Adrenal gland (tissue), 5 donors: ENCODE results near the gene PAOX.

Experiments used
- POLR2A ChIP-seq, 2 donors: fragments of 450-650 bp; IDR thresholded peaks; one replicate each; pipeline ENCODE4 v1.6.1; 2017; ENCODE audit warnings: antibody characterized with exemption in 2 of 2, mild to moderate bottlenecking in 2 of 2, moderate library complexity in 1 of 2
- TF ChIP-seq, protein P1 (sequence below), 6 experiments: fragments of 450-650 bp in 4 of 6; fragments of 200-600 bp in 2 of 6; sonication (generic) in 1 of 6; IDR thresholded peaks; 1 replicate in 5 of 6; 2 replicates in 1 of 6; pipeline versions ENCODE4 v1.5.1 to v1.8.0; 2016 to 2021; ENCODE audit warnings: antibody characterized with exemption in 6 of 6, mild to moderate bottlenecking in 2 of 6, moderate library complexity in 1 of 6
- donor health status: DM: no; HTN: no; CAD: no.

GRCh38 chr10:133440633-133441285, 61.7 kb downstream of the PAOX start:
- TF ChIP-seq, protein P1, sequence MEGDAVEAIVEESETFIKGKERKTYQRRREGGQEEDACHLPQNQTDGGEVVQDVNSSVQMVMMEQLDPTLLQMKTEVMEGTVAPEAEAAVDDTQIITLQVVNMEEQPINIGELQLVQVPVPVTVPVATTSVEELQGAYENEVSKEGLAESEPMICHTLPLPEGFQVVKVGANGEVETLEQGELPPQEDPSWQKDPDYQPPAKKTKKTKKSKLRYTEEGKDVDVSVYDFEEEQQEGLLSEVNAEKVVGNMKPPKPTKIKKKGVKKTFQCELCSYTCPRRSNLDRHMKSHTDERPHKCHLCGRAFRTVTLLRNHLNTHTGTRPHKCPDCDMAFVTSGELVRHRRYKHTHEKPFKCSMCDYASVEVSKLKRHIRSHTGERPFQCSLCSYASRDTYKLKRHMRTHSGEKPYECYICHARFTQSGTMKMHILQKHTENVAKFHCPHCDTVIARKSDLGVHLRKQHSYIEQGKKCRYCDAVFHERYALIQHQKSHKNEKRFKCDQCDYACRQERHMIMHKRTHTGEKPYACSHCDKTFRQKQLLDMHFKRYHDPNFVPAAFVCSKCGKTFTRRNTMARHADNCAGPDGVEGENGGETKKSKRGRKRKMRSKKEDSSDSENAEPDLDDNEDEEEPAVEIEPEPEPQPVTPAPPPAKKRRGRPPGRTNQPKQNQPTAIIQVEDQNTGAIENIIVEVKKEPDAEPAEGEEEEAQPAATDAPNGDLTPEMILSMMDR (IDR thresholded peaks at IDR 0.05), result no peak
- no peak for TF ChIP-seq POLR2A (IDR thresholded peaks at IDR 0.05)
